Measurements from ENCODE around the gene RIOK1. TPM values are rescaled to one million over a fixed set of nuclear protein-coding genes. Genes with fewer than 3 reads are reported as not detected.
"Not testable (repeated sequence)": the region's sequence is repeated elsewhere in the genome, so short reads cannot be mapped to it uniquely, and the experiment has no call there.

The RIOK1 gene
- total RNA-seq, 1 experiment from 2014 or later = 39.9 TPM

GRCh38 chr6:7350591-7350990, 39.0 kb upstream of the RIOK1 start:
- DNase-seq; H3K4me2 ChIP-seq (ENCODE audit: low read length); H4K20me1 ChIP-seq (ENCODE audit: low read length); H2AFZ ChIP-seq (ENCODE audit: low read length); H3K27me3 ChIP-seq (ENCODE audit: low read length); intact Hi-C loops (cut with micrococcal nuclease); H3K27ac ChIP-seq (ENCODE audit: low read length); POLR2A ChIA-PET (ENCODE audit: unreplicated experiment); H3F3A ChIP-seq (ENCODE audit: low read length, unreplicated experiment); H3K9ac ChIP-seq (ENCODE audit: low read length); H3K79me2 ChIP-seq (ENCODE audit: low read length); BruUV-seq (replicated peaks); H3K36me3 ChIP-seq (ENCODE audit: low read depth, low read length); H3K9me3 ChIP-seq (ENCODE audit: low read length); H3K9me2 ChIP-seq (replicated peaks; ENCODE audit: low read length); ATAC-seq; CTCF ChIA-PET; H3K4me3 ChIP-seq (ENCODE audit: low read length): not testable (repeated sequence)
- H3K4me1 ChIP-seq (ENCODE audit: insufficient read depth, low read length) = peaks cover 18% of the 10 kb centered on the region

GRCh38 chr6:7351916-7352315, 37.7 kb upstream of the RIOK1 start:
- H3K27me3 ChIP-seq (ENCODE audit: low read length); H3K9me3 ChIP-seq (ENCODE audit: low read length); H3K36me3 ChIP-seq (ENCODE audit: low read depth, low read length); intact Hi-C loops (cut with micrococcal nuclease); POLR2A ChIA-PET (ENCODE audit: unreplicated experiment); H3K9ac ChIP-seq (ENCODE audit: low read length); H2AFZ ChIP-seq (ENCODE audit: low read length); ATAC-seq; H3K4me2 ChIP-seq (ENCODE audit: low read length); CTCF ChIA-PET; H3K4me3 ChIP-seq (ENCODE audit: low read length); BruUV-seq (replicated peaks); H3K9me2 ChIP-seq (replicated peaks; ENCODE audit: low read length); H3K27ac ChIP-seq (ENCODE audit: low read length); H3K79me2 ChIP-seq (ENCODE audit: low read length); H4K20me1 ChIP-seq (ENCODE audit: low read length); DNase-seq; H3F3A ChIP-seq (ENCODE audit: low read length, unreplicated experiment): not testable (repeated sequence)
- H3K4me1 ChIP-seq (ENCODE audit: insufficient read depth, low read length) = peaks cover 13% of the 10 kb centered on the region

- no peaks in the 10 kb centered on the region for H4K20me1 ChIP-seq (ENCODE audit: low read length)
- ATAC-seq (no peak), DNase-seq (no peak)
- no TSS peak for BruUV-seq (replicated peaks)
- ChIA-PET CTCF (no interaction called here), POLR2A (ENCODE audit: unreplicated experiment) (no interaction called here)
- H3K9me3 ChIP-seq (ENCODE audit: low read length) = no peaks in the 10 kb centered on the region
- H3K9me2 ChIP-seq (replicated peaks; ENCODE audit: low read length) = no peaks in the 10 kb centered on the region
- no peak overlapping the region for H3K4me2 ChIP-seq (ENCODE audit: low read length)
- H3K4me3 ChIP-seq (ENCODE audit: low read length) = no peak overlapping the region
- no peaks in the 10 kb centered on the region for H3K79me2 ChIP-seq (ENCODE audit: low read length)
- H3K36me3 ChIP-seq (ENCODE audit: low read depth, low read length) = no peaks in the 10 kb centered on the region
- intact Hi-C loops (cut with micrococcal nuclease) = no loop called here
- TF ChIP-seq EZH2 (IDR thresholded peaks at IDR 0.05; ENCODE audit: low read length, unreplicated experiment) (no peak), CTCF (conservative IDR thresholded peaks at IDR 0.05; ENCODE audit: low read depth, low read length) (no peak), EZH2phosphoT487 (IDR thresholded peaks at IDR 0.05; ENCODE audit: borderline replicate concordance, low read length) (no peak)
- no peaks in the 10 kb centered on the region for H3F3A ChIP-seq (ENCODE audit: low read length, unreplicated experiment)
- H3K27ac ChIP-seq (ENCODE audit: low read length) = no peak overlapping the region
- no peak overlapping the region for H3K9ac ChIP-seq (ENCODE audit: low read length)
- no peaks in the 10 kb centered on the region for H3K27me3 ChIP-seq (ENCODE audit: low read length)
- H3K4me1 ChIP-seq (ENCODE audit: insufficient read depth, low read length) = no peaks in the 10 kb centered on the region
- H2AFZ ChIP-seq (ENCODE audit: low read length) = no peak overlapping the region
These were observed 22.2 kb upstream of the RIOK1 start for GRCh38 chr6:7367408-7367807.

- no peak for DNase-seq
- no peak overlapping the region for H3K4me2 ChIP-seq (ENCODE audit: low read length)
- H3K36me3 ChIP-seq (ENCODE audit: low read depth, low read length) = no peaks in the 10 kb centered on the region
- H3K27ac ChIP-seq (ENCODE audit: low read length) = no peak overlapping the region
- POLR2A ChIA-PET (ENCODE audit: unreplicated experiment) = interaction anchor here (0.6 kb wide), 1 partner anchor 80 kb away, joined by 4 read pairs; no protein-coding TSS in a partner anchor
- CTCF ChIA-PET = no interaction called here
- H3K4me1 ChIP-seq (ENCODE audit: insufficient read depth, low read length) = no peaks in the 10 kb centered on the region
- H3F3A ChIP-seq (ENCODE audit: low read length, unreplicated experiment) = no peaks in the 10 kb centered on the region
- ATAC-seq = no peak
- H3K9ac ChIP-seq (ENCODE audit: low read length) = no peak overlapping the region
- no peaks in the 10 kb centered on the region for H4K20me1 ChIP-seq (ENCODE audit: low read length)
- no TSS peak for BruUV-seq (replicated peaks)
- no peak overlapping the region for H3K4me3 ChIP-seq (ENCODE audit: low read length)
- TF ChIP-seq CTCF (conservative IDR thresholded peaks at IDR 0.05; ENCODE audit: low read depth, low read length) (no peak), EZH2phosphoT487 (IDR thresholded peaks at IDR 0.05; ENCODE audit: borderline replicate concordance, low read length) (no peak), EZH2 (IDR thresholded peaks at IDR 0.05; ENCODE audit: low read length, unreplicated experiment) (no peak)
- no peaks in the 10 kb centered on the region for H3K79me2 ChIP-seq (ENCODE audit: low read length)
- H3K9me3 ChIP-seq (ENCODE audit: low read length) = no peaks in the 10 kb centered on the region
- H2AFZ ChIP-seq (ENCODE audit: low read length) = no peak overlapping the region
- no peaks in the 10 kb centered on the region for H3K9me2 ChIP-seq (replicated peaks; ENCODE audit: low read length)
- H3K27me3 ChIP-seq (ENCODE audit: low read length) = no peaks in the 10 kb centered on the region
- intact Hi-C loops (cut with micrococcal nuclease) = no loop called here
These were observed 15.9 kb upstream of the RIOK1 start for GRCh38 chr6:7373739-7374138.
